Activated CD4-positive, alpha-beta memory T cell treated with anti-CD3 and anti-CD28 coated beads, Interleukin-2, amount 10 ng/mL, durations not matched to agents 7 days and 5 days (primary cell): ENCODE results near the gene PTGES3L. TPM values are rescaled to one million over a fixed set of nuclear protein-coding genes. Genes with fewer than 3 reads are reported as not detected.
"Not testable (repeated sequence)": the region's sequence is repeated elsewhere in the genome, so short reads cannot be mapped to it uniquely, and the experiment has no call there.

ENCODE experiments used
- CTCF ChIA-PET: fragments of 350-600 bp; sonication (Branson Sonifier 250); formaldehyde crosslinking; loops from one replicate; lab custom pipeline; 2021; ENCODE audit warnings: antibody characterized with exemption, inconsistent platforms; lab: Charles Lee
- POLR2A ChIA-PET: fragments of 350-600 bp; sonication (Branson Sonifier 250); formaldehyde crosslinking; loops from one replicate; lab custom pipeline; 2021; ENCODE audit warnings: antibody characterized with exemption; lab: Charles Lee
- DNase-seq: peaks from one replicate; pipeline ENCODE4 v3.0.0-alpha.2; 2020
- H3K27ac Mint-ChIP-seq: one replicate; pipeline ENCODE4 v1.8.0; 2021; ENCODE audit warnings: mild to moderate bottlenecking, mixed read lengths
- H3K27me3 Mint-ChIP-seq: one replicate; pipeline ENCODE4 v1.8.0; 2021; ENCODE audit warnings: mixed read lengths
- H3K36me3 Mint-ChIP-seq: one replicate; pipeline ENCODE4 v1.8.0; 2021; ENCODE audit warnings: low read depth, mixed read lengths
- H3K4me1 Mint-ChIP-seq: one replicate; pipeline ENCODE4 v1.8.0; 2021; ENCODE audit warnings: mixed read lengths
- H3K4me3 Mint-ChIP-seq: one replicate; pipeline ENCODE4 v1.8.0; 2021; ENCODE audit warnings: mild to moderate bottlenecking, mixed read lengths
- H3K9me3 Mint-ChIP-seq: one replicate; pipeline ENCODE4 v1.8.0; 2021; ENCODE audit warnings: mixed read lengths
- total RNA-seq, 2 experiments: library from RNA; stranded (reverse); gene quantifications; one replicate each; pipeline ENCODE4 v1.2.3, GENCODE V29; 2021

Gene PTGES3L
- total RNA-seq, 2 experiments from 2014 or later = 0.40 to 0.65 TPM

- Mint-ChIP-seq H3K27me3 (no peaks in the 10 kb centered on the region), H3K4me3 (no peak overlapping the region), H3K27ac (peak overlapping the region; percentile 6), H3K9me3 (no peaks in the 10 kb centered on the region), H3K4me1 (peaks cover 30% of the 10 kb centered on the region), H3K36me3 (peaks cover 57% of the 10 kb centered on the region)
- CTCF ChIA-PET = interaction anchor here (0.9 to 1.0 kb wide), 2 partner anchors 13 to 113 kb away, joined by 3 read pairs; partner anchors contain the start of gene RPL27
- no peak for DNase-seq
- POLR2A ChIA-PET = interaction anchor here (2.0 to 8.1 kb wide), 2 partner anchors 13 to 304 kb away, joined by 6 to 103 read pairs; partner anchors contain the start of gene RPL27
These were observed 30.9 kb upstream of the PTGES3L start for GRCh38 chr17:43010667-43011308.

- no peaks in the 10 kb centered on the region for H3K9me3 Mint-ChIP-seq
- POLR2A ChIA-PET = interaction anchor here (0.6 to 8.1 kb wide), 16 partner anchors 9 to 354 kb away, joined by 3 to 103 read pairs (median 4); partner anchors contain the start of gene RPL27
- peak within 1 kb of the TSS; percentile 100 for H3K4me3 Mint-ChIP-seq
- peak; percentile 92 for DNase-seq
- H3K27me3 Mint-ChIP-seq = no peaks in the 10 kb centered on the region
- peaks cover 49% of the 10 kb centered on the region for H3K36me3 Mint-ChIP-seq
- H3K27ac Mint-ChIP-seq = peak within 1 kb of the TSS; percentile 100
- CTCF ChIA-PET = interaction anchor here (0.5 to 2.1 kb wide), 7 partner anchors 9 to 308 kb away, joined by 3 to 24 read pairs (median 3); partner anchors contain the start of genes BECN1 and RPL27
- peaks cover 34% of the 10 kb centered on the region for H3K4me1 Mint-ChIP-seq
These were observed 27.0 kb upstream of the PTGES3L start, which contains the start of gene IFI35 for GRCh38 chr17:43006639-43007551. Gene IFI35 (plus strand): TSS chr17:43006784. CDS start chr17:43006948, 164 bp downstream.

- Mint-ChIP-seq H3K27ac (peak overlapping the region; percentile 52), H3K4me3 (no peak overlapping the region), H3K27me3 (no peaks in the 10 kb centered on the region), H3K36me3 (peaks cover 60% of the 10 kb centered on the region), H3K4me1 (peaks cover 39% of the 10 kb centered on the region), H3K9me3 (no peaks in the 10 kb centered on the region)
- DNase-seq = no peak
- ChIA-PET POLR2A (interaction anchor here (0.9 kb wide), 1 partner anchor 312 kb away, joined by 3 read pairs; no protein-coding TSS in a partner anchor), CTCF (no interaction called here)
These were observed 23.8 kb upstream of the PTGES3L start for GRCh38 chr17:43003542-43004172.

GRCh38 chr17:43000894-43001293 is 21.0 kb upstream of the PTGES3L start:
- CTCF ChIA-PET, H3K27me3 Mint-ChIP-seq, H3K4me3 Mint-ChIP-seq, DNase-seq, H3K27ac Mint-ChIP-seq, H3K9me3 Mint-ChIP-seq, POLR2A ChIA-PET: not testable (repeated sequence)
- H3K36me3 Mint-ChIP-seq = peaks cover 54% of the 10 kb centered on the region
- peaks cover 38% of the 10 kb centered on the region for H3K4me1 Mint-ChIP-seq

- DNase-seq = no peak
- Mint-ChIP-seq H3K4me3 (peak overlapping the region; percentile 94), H3K4me1 (peaks cover 38% of the 10 kb centered on the region), H3K27me3 (no peaks in the 10 kb centered on the region), H3K36me3 (peaks cover 59% of the 10 kb centered on the region), H3K27ac (peak overlapping the region; percentile 96), H3K9me3 (no peaks in the 10 kb centered on the region)
- ChIA-PET POLR2A (interaction anchor here (0.9 to 3.4 kb wide), 28 partner anchors 11 to 485 kb away, joined by 3 to 103 read pairs (median 14); partner anchors contain the start of genes AARSD1, BECN1, BRCA1 and DHX8), CTCF (interaction anchor here (1.0 to 2.9 kb wide), 8 partner anchors 12 to 1071 kb away, joined by 3 to 22 read pairs (median 4); partner anchors contain the start of genes BECN1, G6PC3, PSMC3IP and RUNDC1)
These were observed 19.2 kb upstream of the PTGES3L start for GRCh38 chr17:42999003-42999525.

GRCh38 chr17:42997984-42998938 is 18.4 kb upstream of the PTGES3L start, which contains the start of gene RPL27:
Gene RPL27 (plus strand): TSS chr17:42998419. CDS start chr17:42998751, 332 bp downstream.
- CTCF ChIA-PET = interaction anchor here (0.7 to 2.9 kb wide), 30 partner anchors 8 to 1072 kb away, joined by 3 to 24 read pairs (median 4); partner anchors contain the start of genes AARSD1, BECN1, COA3 and DHX8
- H3K9me3 Mint-ChIP-seq = no peaks in the 10 kb centered on the region
- peak; percentile 98 for DNase-seq
- H3K36me3 Mint-ChIP-seq = peaks cover 58% of the 10 kb centered on the region
- POLR2A ChIA-PET = interaction anchor here (0.6 to 3.4 kb wide), 43 partner anchors 11 to 1133 kb away, joined by 3 to 103 read pairs (median 7); partner anchors contain the start of genes AARSD1, BECN1, BRCA1 and DHX8
- H3K27ac Mint-ChIP-seq = peak within 1 kb of the TSS; percentile 96
- H3K4me3 Mint-ChIP-seq = peak within 1 kb of the TSS; percentile 94
- peaks cover 35% of the 10 kb centered on the region for H3K4me1 Mint-ChIP-seq
- no peaks in the 10 kb centered on the region for H3K27me3 Mint-ChIP-seq

- Mint-ChIP-seq H3K27me3 (no peaks in the 10 kb centered on the region), H3K36me3 (peaks cover 56% of the 10 kb centered on the region), H3K9me3 (no peaks in the 10 kb centered on the region), H3K27ac (peak overlapping the region; percentile 96), H3K4me3 (peak overlapping the region; percentile 94), H3K4me1 (peaks cover 35% of the 10 kb centered on the region)
- CTCF ChIA-PET = interaction anchor here (0.8 to 2.9 kb wide), 27 partner anchors 9 to 1073 kb away, joined by 3 to 24 read pairs (median 4); partner anchors contain the start of genes AARSD1, BECN1, COA3 and DHX8
- POLR2A ChIA-PET = interaction anchor here (0.6 to 3.4 kb wide), 40 partner anchors 10 to 1132 kb away, joined by 3 to 103 read pairs (median 8); partner anchors contain the start of genes AARSD1, BECN1, BRCA1 and DHX8
- no peak for DNase-seq
These were observed 17.6 kb upstream of the PTGES3L start for GRCh38 chr17:42997390-42997983.

- H3K4me3 Mint-ChIP-seq, H3K27ac Mint-ChIP-seq, H3K27me3 Mint-ChIP-seq, CTCF ChIA-PET, DNase-seq, POLR2A ChIA-PET, H3K9me3 Mint-ChIP-seq: not testable (repeated sequence)
- peaks cover 10% of the 10 kb centered on the region for H3K4me1 Mint-ChIP-seq
- H3K36me3 Mint-ChIP-seq = peaks cover 55% of the 10 kb centered on the region
These were observed 14.0 kb upstream of the PTGES3L start for GRCh38 chr17:42993913-42994312.

GRCh38 chr17:42992872-42993271 is 13.0 kb upstream of the PTGES3L start:
- no peaks in the 10 kb centered on the region for H3K9me3 Mint-ChIP-seq
- H3K27me3 Mint-ChIP-seq = no peaks in the 10 kb centered on the region
- no peak for DNase-seq
- H3K36me3 Mint-ChIP-seq = peaks cover 57% of the 10 kb centered on the region
- H3K4me1 Mint-ChIP-seq = peaks cover 8% of the 10 kb centered on the region
- ChIA-PET CTCF (no interaction called here), POLR2A (no interaction called here)
- no peak overlapping the region for H3K4me3 Mint-ChIP-seq
- no peak overlapping the region for H3K27ac Mint-ChIP-seq

GRCh38 chr17:42991471-42991870 is 11.6 kb upstream of the PTGES3L start:
- POLR2A ChIA-PET = no interaction called here
- Mint-ChIP-seq H3K9me3 (no peaks in the 10 kb centered on the region), H3K36me3 (peaks cover 68% of the 10 kb centered on the region), H3K4me1 (no peaks in the 10 kb centered on the region), H3K4me3 (no peak overlapping the region), H3K27ac (no peak overlapping the region), H3K27me3 (no peaks in the 10 kb centered on the region)
- CTCF ChIA-PET = no interaction called here
- DNase-seq = no peak
